Measurements from ENCODE around the gene RAB3IL1. TPM values are rescaled to one million over a fixed set of nuclear protein-coding genes. Genes with fewer than 3 reads are reported as not detected.

RAB3IL1 gene
- total and polyA plus RNA-seq, 9 of the 15 experiments (the other 6 are each of a cell fraction or from before 2014, with no cell fraction given): 0.15 to 42.6 (median 15.5) TPM

DNA sequence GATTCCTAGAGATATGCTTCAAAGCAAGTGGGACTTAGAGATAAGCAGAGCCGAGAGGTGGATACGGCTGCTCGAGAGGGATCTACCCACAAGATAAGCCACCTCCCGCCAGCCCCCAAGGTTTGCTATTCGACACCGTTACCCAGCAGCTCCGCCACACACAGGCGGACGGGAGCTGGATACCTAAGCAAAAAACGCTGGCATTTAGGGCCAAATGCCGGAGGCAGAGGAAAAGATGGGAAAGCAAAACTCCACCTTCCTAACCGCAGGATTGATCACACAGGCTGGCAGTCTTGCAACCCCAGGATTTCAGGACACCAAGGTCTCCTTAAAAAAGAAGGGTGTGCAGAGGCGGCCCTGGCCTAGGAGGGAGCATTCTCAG is 49.4 kb upstream of the RAB3IL1 start (continued):
- TF ChIP-seq CHD7 (IDR thresholded peaks at IDR 0.05; ENCODE audit: low read depth, low read length) (no peak), TRIM28 (IDR thresholded peaks at IDR 0.05) (no peak), ARID2 (IDR thresholded peaks at IDR 0.05) (no peak), PRPF4 (IDR thresholded peaks at IDR 0.05; ENCODE audit: insufficient read depth, low read depth, low read length, poor library complexity, severe bottlenecking) (no peak), DPF2 (IDR thresholded peaks at IDR 0.05) (peak; percentile 81; the same call in 1 of the 2 replicates), CREB5 (CRISPR knock-in tag; IDR thresholded peaks at IDR 0.05) (no peak), PHB2 (IDR thresholded peaks at IDR 0.05; ENCODE audit: low read depth) (0 out of 2 replicates have a peak, but pooled peaks have one; percentile 26), DDX20 (tag; IDR thresholded peaks at IDR 0.05; ENCODE audit: low read depth) (no peak), ZNF589 (CRISPR knock-in tag; IDR thresholded peaks at IDR 0.05; ENCODE audit: low read depth) (no peak), ZKSCAN8 (CRISPR knock-in tag; IDR thresholded peaks at IDR 0.05) (no peak), ZNF274 (IDR thresholded peaks at IDR 0.05; ENCODE audit: borderline replicate concordance, low read depth, low read length) (no peak)
- TF ChIP-seq, protein P1, sequence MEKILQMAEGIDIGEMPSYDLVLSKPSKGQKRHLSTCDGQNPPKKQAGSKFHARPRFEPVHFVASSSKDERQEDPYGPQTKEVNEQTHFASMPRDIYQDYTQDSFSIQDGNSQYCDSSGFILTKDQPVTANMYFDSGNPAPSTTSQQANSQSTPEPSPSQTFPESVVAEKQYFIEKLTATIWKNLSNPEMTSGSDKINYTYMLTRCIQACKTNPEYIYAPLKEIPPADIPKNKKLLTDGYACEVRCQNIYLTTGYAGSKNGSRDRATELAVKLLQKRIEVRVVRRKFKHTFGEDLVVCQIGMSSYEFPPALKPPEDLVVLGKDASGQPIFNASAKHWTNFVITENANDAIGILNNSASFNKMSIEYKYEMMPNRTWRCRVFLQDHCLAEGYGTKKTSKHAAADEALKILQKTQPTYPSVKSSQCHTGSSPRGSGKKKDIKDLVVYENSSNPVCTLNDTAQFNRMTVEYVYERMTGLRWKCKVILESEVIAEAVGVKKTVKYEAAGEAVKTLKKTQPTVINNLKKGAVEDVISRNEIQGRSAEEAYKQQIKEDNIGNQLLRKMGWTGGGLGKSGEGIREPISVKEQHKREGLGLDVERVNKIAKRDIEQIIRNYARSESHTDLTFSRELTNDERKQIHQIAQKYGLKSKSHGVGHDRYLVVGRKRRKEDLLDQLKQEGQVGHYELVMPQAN (IDR thresholded peaks at IDR 0.05; ENCODE audit: borderline replicate concordance): no peak
- TF ChIP-seq, protein P2, sequence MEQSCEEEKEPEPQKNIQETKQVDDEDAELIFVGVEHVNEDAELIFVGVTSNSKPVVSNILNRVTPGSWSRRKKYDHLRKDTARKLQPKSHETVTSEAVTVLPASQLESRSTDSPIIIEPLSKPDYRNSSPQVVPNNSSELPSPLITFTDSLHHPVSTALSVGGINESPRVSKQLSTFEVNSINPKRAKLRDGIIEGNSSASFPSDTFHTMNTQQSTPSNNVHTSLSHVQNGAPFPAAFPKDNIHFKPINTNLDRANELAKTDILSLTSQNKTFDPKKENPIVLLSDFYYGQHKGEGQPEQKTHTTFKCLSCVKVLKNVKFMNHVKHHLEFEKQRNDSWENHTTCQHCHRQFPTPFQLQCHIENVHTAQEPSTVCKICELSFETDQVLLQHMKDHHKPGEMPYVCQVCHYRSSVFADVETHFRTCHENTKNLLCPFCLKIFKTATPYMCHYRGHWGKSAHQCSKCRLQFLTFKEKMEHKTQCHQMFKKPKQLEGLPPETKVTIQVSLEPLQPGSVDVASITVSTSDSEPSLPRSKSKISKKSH (CRISPR knock-in tag; IDR thresholded peaks at IDR 0.05): no peak

All from K562 (cell line).